Measurements from ENCODE around the gene PPM1E. TPM values are rescaled to one million over a fixed set of nuclear protein-coding genes. Genes with fewer than 3 reads are reported as not detected.
"Not testable (repeated sequence)": the region's sequence is repeated elsewhere in the genome, so short reads cannot be mapped to it uniquely, and the experiment has no call there.

The PPM1E gene
- total RNA-seq, 4 donors from 2014 or later, result 0.24 to 3.0 TPM; not detected in 2

GRCh38 chr17:58747674-58748073, 8.0 kb upstream of the PPM1E start:
- no peak for TF ChIP-seq POLR2A (IDR thresholded peaks at IDR 0.05)
- DNase-seq, result no peak

GRCh38 chr17:58749627-58750026, 6.0 kb upstream of the PPM1E start:
- H3K36me3 ChIP-seq; intact Hi-C loops (cut with DNase I; ENCODE audit: low total_unique reads); H3K4me3 ChIP-seq; DNase-seq; H3K9me3 ChIP-seq; H3K27ac ChIP-seq; H3K4me1 ChIP-seq; H3K27me3 ChIP-seq: not testable (repeated sequence)

More at GRCh38 chr17:58747674-58748073, 8.0 kb upstream of the PPM1E start:
- intact Hi-C loops (cut with DNase I; ENCODE audit: low total_unique reads), result no loop called here
- H3K27ac ChIP-seq, result no peak overlapping the region
- H3K4me1 ChIP-seq, result no peaks in the 10 kb centered on the region
- H3K27me3 ChIP-seq, result no peaks in the 10 kb centered on the region
- no peaks in the 10 kb centered on the region for H3K36me3 ChIP-seq
- no peaks in the 10 kb centered on the region for H3K9me3 ChIP-seq
- no peak overlapping the region for H3K4me3 ChIP-seq

- no peak for DNase-seq
- H3K4me1 ChIP-seq, result no peaks in the 10 kb centered on the region
- no peaks in the 10 kb centered on the region for H3K9me3 ChIP-seq
- no peaks in the 10 kb centered on the region for H3K27me3 ChIP-seq
- TF ChIP-seq CTCF (IDR thresholded peaks at IDR 0.05), result no peak
- TF ChIP-seq POLR2A (IDR thresholded peaks at IDR 0.05), result no peak
- no peak overlapping the region for H3K27ac ChIP-seq
- intact Hi-C loops (cut with DNase I; ENCODE audit: low total_unique reads), result no loop called here
- no peaks in the 10 kb centered on the region for H3K36me3 ChIP-seq
- no peak overlapping the region for H3K4me3 ChIP-seq
These were observed 2.6 kb upstream of the PPM1E start for GRCh38 chr17:58753026-58753425.

- Histone ChIP-seq H3K4me1 (no peaks in the 10 kb centered on the region), H3K27me3 (no peaks in the 10 kb centered on the region), H3K9me3 (no peaks in the 10 kb centered on the region), H3K4me3 (peak overlapping the region in 1 of 2 donors; percentile 50), H3K36me3 (no peaks in the 10 kb centered on the region), H3K27ac (no peak overlapping the region)
- TF ChIP-seq POLR2A (IDR thresholded peaks at IDR 0.05), result no peak
- TF ChIP-seq CTCF (IDR thresholded peaks at IDR 0.05), result no peak
- intact Hi-C loops (cut with DNase I; ENCODE audit: low total_unique reads), result no loop called here
- no peak for DNase-seq
These were observed 431 bp upstream of the PPM1E start for GRCh38 chr17:58755269-58755576.

DNA sequence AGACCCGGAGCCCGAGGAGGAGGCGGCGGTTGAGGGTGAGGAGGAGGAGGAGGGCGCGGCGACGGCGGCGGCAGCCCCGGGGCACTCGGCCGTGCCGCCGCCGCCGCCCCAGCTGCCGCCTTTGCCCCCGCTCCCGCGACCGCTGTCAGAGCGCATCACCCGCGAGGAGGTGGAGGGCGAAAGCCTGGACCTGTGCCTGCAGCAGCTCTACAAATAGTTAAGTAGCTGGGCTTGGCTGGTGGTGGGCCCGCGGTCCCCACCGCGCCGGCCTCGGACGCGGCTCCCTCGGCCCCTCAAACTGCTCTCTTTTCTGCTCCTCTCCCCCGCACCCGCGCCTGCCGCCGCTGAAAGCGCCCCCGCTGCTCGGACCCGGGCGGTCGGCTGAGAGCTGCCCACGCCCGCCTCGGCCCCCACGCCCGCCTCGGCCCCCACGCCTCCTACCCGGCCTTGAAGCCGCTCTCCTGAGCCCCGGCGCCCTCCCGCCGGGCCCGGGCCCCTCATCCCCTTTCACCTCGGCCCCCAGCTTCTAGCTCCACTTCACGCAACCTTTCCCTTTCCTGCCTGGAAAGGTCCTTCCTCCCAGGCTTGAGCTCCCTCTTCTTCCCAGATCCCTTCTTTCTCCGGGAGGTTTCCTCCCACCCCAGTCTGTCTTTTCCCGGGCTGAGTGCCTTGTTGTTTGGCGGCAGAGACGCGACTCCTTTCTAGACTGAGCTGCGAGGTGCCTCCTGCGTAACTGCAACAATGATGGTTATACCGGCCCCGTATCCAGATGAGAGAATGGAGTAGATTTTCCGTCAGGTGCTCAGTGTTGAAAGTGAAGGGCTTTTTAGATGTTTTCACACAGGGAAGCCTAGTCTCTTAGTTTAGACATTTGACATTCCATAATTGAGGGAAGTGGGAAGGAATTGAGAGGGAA, 850 bp downstream of the PPM1E start:
- intact Hi-C loops (cut with DNase I; ENCODE audit: low total_unique reads), result no loop called here
- TF ChIP-seq POLR2A (IDR thresholded peaks at IDR 0.05), result no peak
- TF ChIP-seq CTCF (IDR thresholded peaks at IDR 0.05), result no peak
- no peak overlapping the region for H3K27ac ChIP-seq
- no peaks in the 10 kb centered on the region for H3K9me3 ChIP-seq
- H3K27me3 ChIP-seq, result no peaks in the 10 kb centered on the region
- H3K36me3 ChIP-seq, result no peaks in the 10 kb centered on the region
- DNase-seq, result no peak
- H3K4me3 ChIP-seq, result peak overlapping the region; percentile 36 to 50
- H3K4me1 ChIP-seq, result no peaks in the 10 kb centered on the region

- intact Hi-C loops (cut with DNase I; ENCODE audit: low total_unique reads), result no loop called here
- Histone ChIP-seq H3K4me3 (peak overlapping the region in 1 of 2 donors; percentile 50), H3K27ac (no peak overlapping the region), H3K36me3 (no peaks in the 10 kb centered on the region), H3K9me3 (no peaks in the 10 kb centered on the region), H3K4me1 (no peaks in the 10 kb centered on the region), H3K27me3 (no peaks in the 10 kb centered on the region)
- DNase-seq, result no peak
- TF ChIP-seq CTCF (IDR thresholded peaks at IDR 0.05), result no peak
- no peak for TF ChIP-seq POLR2A (IDR thresholded peaks at IDR 0.05)
These were observed 1.5 kb downstream of the PPM1E start for GRCh38 chr17:58757162-58757613.
